Kidney epithelial cell (primary cell): ENCODE measurements around the gene TRPV2. TPM values are rescaled to one million over a fixed set of nuclear protein-coding genes. Genes with fewer than 3 reads are reported as not detected.

Source experiments
- DNase-seq: peaks from one replicate; pipeline ENCODE4 v3.0.0-alpha.2; 2010; ENCODE audit warnings: low read depth
- H3K27me3 ChIP-seq: 2 replicates; pipeline ENCODE4 v1.6.0; 2011; ENCODE audit warnings: low read length; ENCODE audit not compliant: control insufficient read depth, insufficient read depth
- H3K36me3 ChIP-seq: 2 replicates; pipeline ENCODE4 v1.5.1; 2011; ENCODE audit warnings: low read length; ENCODE audit not compliant: control insufficient read depth, insufficient read depth
- H3K4me3 ChIP-seq: 2 replicates; pipeline ENCODE4 v1.5.1; 2011; ENCODE audit warnings: low read depth, mild to moderate bottlenecking, control low read depth, low read length
- CTCF ChIP-seq: IDR thresholded peaks from 2 replicates; pipeline ENCODE4 v1.5.1; 2011; ENCODE audit warnings: mild to moderate bottlenecking, moderate library complexity, low read length, control low read depth, inconsistent platforms; ENCODE audit not compliant: insufficient read depth, poor library complexity, severe bottlenecking
- total RNA-seq: library from RNA; depleted of rRNA; stranded (reverse); fragments of >200 nt; gene quantifications from 2 replicates; pipeline ENCODE4 v1.2.3, GENCODE V29; 2015

TRPV2 gene
- total RNA-seq, 1 donor from 2014 or later, result 3.8 TPM

GRCh38 chr17:16465861-16466338 is 50.5 kb downstream of the TRPV2 start:
- Histone ChIP-seq H3K4me3 (no peak overlapping the region), H3K36me3 (no peaks in the 10 kb centered on the region)
- TF ChIP-seq CTCF, result no peak

GRCh38 chr17:16466407-16466806 is 51.0 kb downstream of the TRPV2 start:
- no peak for DNase-seq
- H3K36me3 ChIP-seq, result no peaks in the 10 kb centered on the region
- H3K27me3 ChIP-seq, result peaks cover 2% of the 10 kb centered on the region
- no peak overlapping the region for H3K4me3 ChIP-seq
- TF ChIP-seq CTCF, result no peak

More at GRCh38 chr17:16465861-16466338, 50.5 kb downstream of the TRPV2 start:
- peaks cover 2% of the 10 kb centered on the region for H3K27me3 ChIP-seq
- DNase-seq, result no peak

GRCh38 chr17:16467044-16467443 is 51.7 kb downstream of the TRPV2 start:
- H3K4me3 ChIP-seq, result no peak overlapping the region
- no peak for TF ChIP-seq CTCF
- H3K27me3 ChIP-seq, result peaks cover 2% of the 10 kb centered on the region
- no peak for DNase-seq
- no peaks in the 10 kb centered on the region for H3K36me3 ChIP-seq

GRCh38 chr17:16467886-16468285 is 52.5 kb downstream of the TRPV2 start:
- no peak for DNase-seq
- H3K27me3 ChIP-seq, result peaks cover 2% of the 10 kb centered on the region
- no peak for TF ChIP-seq CTCF

GRCh38 chr17:16468428-16468992 is 53.1 kb downstream of the TRPV2 start:
- no peak for DNase-seq
- peaks cover 2% of the 10 kb centered on the region for H3K27me3 ChIP-seq
- no peaks in the 10 kb centered on the region for H3K36me3 ChIP-seq
- no peak overlapping the region for H3K4me3 ChIP-seq
- no peak for TF ChIP-seq CTCF

More at GRCh38 chr17:16467886-16468285, 52.5 kb downstream of the TRPV2 start:
- Histone ChIP-seq H3K4me3 (no peak overlapping the region), H3K36me3 (no peaks in the 10 kb centered on the region)

GRCh38 chr17:16470265-16470664 is 54.9 kb downstream of the TRPV2 start:
- no peak overlapping the region for H3K4me3 ChIP-seq
- no peaks in the 10 kb centered on the region for H3K36me3 ChIP-seq
- peaks cover 2% of the 10 kb centered on the region for H3K27me3 ChIP-seq
- TF ChIP-seq CTCF, result no peak
- DNase-seq, result no peak
